SK-N-SH treated with all-trans-retinoic acid at 6 μM for 48 hours (cell line): ENCODE data around the gene OR2T4.

Experiments
- ATAC-seq: fragments of 200-7000 bp; cut with Tn5 transposase; 3 replicates; pipeline ENCODE4 v1.9.1; 2020; ENCODE audit warnings: mild to moderate bottlenecking, moderate library complexity
- ARNTL ChIP-seq: fragments of 450-650 bp; formaldehyde crosslinking; IDR thresholded peaks from 2 replicates; pipeline ENCODE4 v1.5.0; 2020; ENCODE audit warnings: low read depth, mild to moderate bottlenecking, moderate library complexity, borderline replicate concordance
- BACH2 ChIP-seq: fragments of 250-450 bp; sonication (Bioruptor Pico); IDR thresholded peaks from 2 replicates; pipeline ENCODE4 v1.9.0; 2021; ENCODE audit warnings: mild to moderate bottlenecking, borderline replicate concordance
- CSDC2 ChIP-seq: fragments of 250-450 bp; sonication (Bioruptor Pico); IDR thresholded peaks from 2 replicates; pipeline ENCODE4 v1.5.0; 2020; ENCODE audit warnings: mild to moderate bottlenecking, moderate library complexity
- CSRNP3 ChIP-seq: fragments of 250-450 bp; sonication (Bioruptor Pico); IDR thresholded peaks from 2 replicates; pipeline ENCODE4 v1.5.1; 2021; ENCODE audit warnings: mild to moderate bottlenecking, moderate library complexity
- GLIS3 ChIP-seq: fragments of 250-450 bp; sonication (Bioruptor Pico); IDR thresholded peaks from 2 replicates; pipeline ENCODE4 v1.5.0; 2020; ENCODE audit warnings: mild to moderate bottlenecking, moderate library complexity
- ISL1 ChIP-seq: fragments of 250-450 bp; sonication (Bioruptor Pico); IDR thresholded peaks from 2 replicates; pipeline ENCODE4 v2.1.2; 2022; ENCODE audit warnings: mild to moderate bottlenecking, moderate library complexity
- OSR1 ChIP-seq: fragments of 250-450 bp; sonication (Bioruptor Pico); IDR thresholded peaks from 2 replicates; pipeline ENCODE4 v1.8.0; 2022; ENCODE audit warnings: moderate library complexity, mild to moderate bottlenecking, inconsistent platforms
- PATZ1 ChIP-seq: fragments of 250-450 bp; sonication (Bioruptor Pico); IDR thresholded peaks from 2 replicates; pipeline ENCODE4 v1.8.0; 2020; ENCODE audit warnings: mild to moderate bottlenecking, moderate library complexity, borderline replicate concordance
- POU6F1 ChIP-seq: fragments of 250-450 bp; sonication (Bioruptor Pico); IDR thresholded peaks from 2 replicates; pipeline ENCODE4 v1.8.0; 2021; ENCODE audit warnings: low read depth, mild to moderate bottlenecking, moderate library complexity, borderline replicate concordance
- PPARA ChIP-seq: fragments of 250-450 bp; sonication (Bioruptor Pico); IDR thresholded peaks from 2 replicates; pipeline ENCODE4 v1.5.0; 2020; ENCODE audit warnings: mild to moderate bottlenecking, borderline replicate concordance
- RARB ChIP-seq: fragments of 250-450 bp; sonication (Bioruptor Pico); IDR thresholded peaks from 2 replicates; pipeline ENCODE4 v1.8.0; 2021; ENCODE audit warnings: mild to moderate bottlenecking, moderate library complexity
- SNAI2 ChIP-seq: fragments of 250-450 bp; sonication (Bioruptor Pico); IDR thresholded peaks from 2 replicates; pipeline ENCODE4 v1.5.0; 2020; ENCODE audit warnings: mild to moderate bottlenecking, moderate library complexity
- TOX ChIP-seq: fragments of 250-450 bp; sonication (Bioruptor Pico); IDR thresholded peaks from 2 replicates; pipeline ENCODE4 v1.8.0; 2021; ENCODE audit warnings: mild to moderate bottlenecking, moderate library complexity, borderline replicate concordance
- TSHZ2 ChIP-seq: fragments of 250-450 bp; sonication (Bioruptor Pico); IDR thresholded peaks from 2 replicates; pipeline ENCODE4 v1.5.0; 2020; ENCODE audit warnings: mild to moderate bottlenecking, moderate library complexity
- ZC3H10 ChIP-seq: fragments of 250-450 bp; sonication (Bioruptor Pico); IDR thresholded peaks from 2 replicates; pipeline ENCODE4 v1.5.1; 2021; ENCODE audit warnings: mild to moderate bottlenecking, moderate library complexity
- ZNF565 ChIP-seq: fragments of 450-650 bp; formaldehyde crosslinking; conservative IDR thresholded peaks from 2 replicates; pipeline ENCODE4 v1.5.0; 2020; ENCODE audit warnings: low read depth, mild to moderate bottlenecking, moderate library complexity
- ZNF70 ChIP-seq: fragments of 450-650 bp; formaldehyde crosslinking; IDR thresholded peaks from 2 replicates; pipeline ENCODE4 v1.5.0; 2020; ENCODE audit warnings: mild to moderate bottlenecking, moderate library complexity
- ZNF8 ChIP-seq: fragments of 450-650 bp; formaldehyde crosslinking; IDR thresholded peaks from 2 replicates; pipeline ENCODE4 v1.5.0; 2020; ENCODE audit warnings: mild to moderate bottlenecking, moderate library complexity

OR2T4 gene

GRCh38 chr1:248361121-248361715 lies at the start of gene OR2T4:
Gene OR2T4 (plus strand): TSS chr1:248361665. CDS start chr1:248361665, 0 bp downstream.
- no peak for ATAC-seq
- no peak for TF ChIP-seq ISL1
- TF ChIP-seq SNAI2, result no peak
- no peak for TF ChIP-seq POU6F1 (CRISPR knock-in tag)
- TF ChIP-seq BACH2 (CRISPR knock-in tag), result no peak
- no peak for TF ChIP-seq GLIS3 (CRISPR knock-in tag)
- no peak for TF ChIP-seq ZNF70 (CRISPR knock-in tag)
- TF ChIP-seq CSRNP3 (CRISPR knock-in tag), result no peak
- TF ChIP-seq ZNF8, result no peak
- TF ChIP-seq PPARA, result no peak
- TF ChIP-seq RARB (CRISPR knock-in tag), result no peak

GRCh38 chr1:248316796-248317195 lies 44.7 kb upstream of the OR2T4 start:
- no peak for ATAC-seq

GRCh38 chr1:248324468-248324867 lies 37.0 kb upstream of the OR2T4 start, which contains the start of gene OR2M7:
Gene OR2M7 (minus strand): TSS chr1:248324568. CDS start chr1:248324568, 0 bp downstream.
- ATAC-seq, result no peak
- TF ChIP-seq ZC3H10 (CRISPR knock-in tag), result no peak
- no peak for TF ChIP-seq RARB (CRISPR knock-in tag)
- no peak for TF ChIP-seq ZNF70 (CRISPR knock-in tag)
- no peak for TF ChIP-seq CSDC2 (CRISPR knock-in tag)
- no peak for TF ChIP-seq PPARA
- no peak for TF ChIP-seq CSRNP3 (CRISPR knock-in tag)
- TF ChIP-seq ZNF565, result no peak
- TF ChIP-seq PATZ1 (CRISPR knock-in tag), result no peak
- no peak for TF ChIP-seq TOX (CRISPR knock-in tag)
- TF ChIP-seq BACH2 (CRISPR knock-in tag), result no peak
- no peak for TF ChIP-seq ARNTL
- no peak for TF ChIP-seq SNAI2
- no peak for TF ChIP-seq OSR1

More at GRCh38 chr1:248316796-248317195, 44.7 kb upstream of the OR2T4 start:
- TF ChIP-seq ARNTL (no peak), CSDC2 (CRISPR knock-in tag) (no peak), TSHZ2 (CRISPR knock-in tag) (no peak), ZC3H10 (CRISPR knock-in tag) (no peak), OSR1 (no peak), SNAI2 (no peak), CSRNP3 (CRISPR knock-in tag) (no peak), ZNF8 (no peak), RARB (CRISPR knock-in tag) (no peak), BACH2 (CRISPR knock-in tag) (no peak)
